Endothelial cell of umbilical vein (primary cell): ENCODE measurements around the gene SULF2. TPM values are rescaled to one million over a fixed set of nuclear protein-coding genes. Genes with fewer than 3 reads are reported as not detected.

Experiments used
- BruUV-seq: library from RNA; stranded (reverse); fragments of 400-500 nt; replicated peaks from 2 replicates; lab custom pipeline; 2021; lab: Mats Ljungman, UMichigan
- CTCF ChIA-PET: fragments of 300-600, 350-600 bp; sonication (Branson Sonifier 250); formaldehyde crosslinking; loops from one replicate; lab custom pipeline; 2021; ENCODE audit warnings: antibody characterized with exemption, inconsistent platforms; lab: Charles Lee
- POLR2A ChIA-PET: fragments of 300-600, 350-600 bp; sonication (Branson Sonifier 250); formaldehyde crosslinking; loops from one replicate; lab custom pipeline; 2021; ENCODE audit warnings: antibody characterized with exemption, inconsistent platforms; lab: Charles Lee
- DNase-seq: peaks from one replicate; pipeline ENCODE4 v3.0.0-alpha.2; 2011; ENCODE audit warnings: low read depth, low spot score
- FAIRE-seq: peaks from 2 replicates; lab custom pipeline; 2011; peaks lifted over from hg19 to GRCh38; lab: Jason Lieb, UNC
- H2AFZ ChIP-seq: 2 replicates; pipeline ENCODE4 v1.6.0; 2012; ENCODE audit warnings: low read depth, low read length, control low read depth, inconsistent platforms
- H3K27ac ChIP-seq: 2 replicates; pipeline ENCODE4 v1.5.1; 2011; ENCODE audit warnings: low read depth, mild to moderate bottlenecking, control low read depth, low read length, moderate library complexity; ENCODE audit not compliant: insufficient read depth
- H3K27me3 ChIP-seq, 2 experiments: 2 replicates each; pipeline versions ENCODE4 v1.6.0 to v1.6.1; 2011; ENCODE audit warnings: low read length in 2 of 2, mixed read lengths in 1 of 2; ENCODE audit not compliant: control insufficient read depth in 2 of 2, insufficient read depth in 2 of 2
- H3K36me3 ChIP-seq, 2 experiments: 2 replicates in 1 of 2; 3 replicates in 1 of 2; pipeline ENCODE4 v1.5.1; 2011; ENCODE audit warnings: low read length in 2 of 2, mild to moderate bottlenecking in 1 of 2, moderate library complexity in 1 of 2; ENCODE audit not compliant: control insufficient read depth in 2 of 2, insufficient read depth in 2 of 2; ENCODE audit errors: extremely low read depth in 1 of 2
- H3K4me1 ChIP-seq: 3 replicates; pipeline ENCODE4 v1.5.1; 2011; ENCODE audit warnings: mild to moderate bottlenecking, low read length; ENCODE audit not compliant: control insufficient read depth, insufficient read depth; ENCODE audit errors: extremely low read depth
- H3K4me2 ChIP-seq: 2 replicates; pipeline ENCODE4 v1.6.1; 2011; ENCODE audit warnings: low read length, control low read depth, mixed read lengths; ENCODE audit not compliant: insufficient read depth
- H3K4me3 ChIP-seq, 3 experiments: fragments of 200-600 bp in 1 of 3; sonication (generic), shearing (Covaris generic) in 1 of 3; replicated peaks in 1 of 3; 2 replicates each; pipeline ENCODE4 v1.5.1; 2011 to 2016; ENCODE audit warnings: control low read depth in 3 of 3, low read length in 3 of 3, mild to moderate bottlenecking in 2 of 3, inconsistent platforms in 1 of 3, low read depth in 1 of 3, moderate library complexity in 1 of 3; ENCODE audit not compliant: insufficient read depth in 1 of 3
- H3K79me2 ChIP-seq: 2 replicates; pipeline ENCODE4 v1.6.0; 2012; ENCODE audit warnings: low read length, inconsistent platforms; ENCODE audit not compliant: control insufficient read depth, insufficient read depth
- H3K9ac ChIP-seq: replicated peaks from 2 replicates; pipeline ENCODE3; 2011; ENCODE audit warnings: low read length, control low read depth; ENCODE audit not compliant: insufficient read depth; ENCODE audit errors: extremely low read depth
- H3K9me1 ChIP-seq: replicated peaks from 3 replicates; pipeline ENCODE4 v1.6.0; 2011; ENCODE audit warnings: mild to moderate bottlenecking, low read length; ENCODE audit not compliant: control insufficient read depth, insufficient read depth; ENCODE audit errors: extremely low read depth
- H3K9me3 ChIP-seq: replicated peaks from 2 replicates; pipeline ENCODE4 v1.5.1; 2012; ENCODE audit warnings: low read length, inconsistent platforms; ENCODE audit not compliant: control insufficient read depth, insufficient read depth
- H4K20me1 ChIP-seq: replicated peaks from 2 replicates; pipeline ENCODE3; 2011; ENCODE audit warnings: mild to moderate bottlenecking, low read length; ENCODE audit not compliant: control insufficient read depth, insufficient read depth; ENCODE audit errors: extremely low read depth
- CTCF ChIP-seq, 2 donors: IDR thresholded peaks; 1 replicate in 1 of 2; 2 replicates in 1 of 2; pipeline ENCODE4 v1.5.1; 2011; ENCODE audit warnings: low read length in 2 of 2, mild to moderate bottlenecking in 2 of 2, moderate library complexity in 2 of 2, control low read depth in 1 of 2, inconsistent platforms in 1 of 2, low read depth in 1 of 2; ENCODE audit not compliant: insufficient read depth in 1 of 2; ENCODE audit errors: extremely low read depth in 1 of 2
- EZH2 ChIP-seq: IDR thresholded peaks from 2 replicates; pipeline ENCODE4 v1.6.1; 2012; ENCODE audit warnings: borderline replicate concordance, low read depth, mild to moderate bottlenecking, moderate library complexity, low read length, inconsistent platforms; ENCODE audit not compliant: severe bottlenecking
- FOS ChIP-seq: IDR thresholded peaks from 2 replicates; pipeline ENCODE4 v1.6.1; 2011; ENCODE audit warnings: mild to moderate bottlenecking, low read length, moderate library complexity, borderline replicate concordance; ENCODE audit not compliant: insufficient read depth
- GATA2 ChIP-seq: IDR thresholded peaks from 2 replicates; pipeline ENCODE4 v1.7.0; 2011; ENCODE audit warnings: low read depth, mild to moderate bottlenecking, moderate library complexity, mixed read lengths, low read length; ENCODE audit not compliant: insufficient read length, insufficient read depth
- JUN ChIP-seq: IDR thresholded peaks from 2 replicates; pipeline ENCODE4 v1.6.1; 2011; ENCODE audit warnings: borderline replicate concordance, low read depth; ENCODE audit not compliant: insufficient read length, insufficient read depth
- MAX ChIP-seq: IDR thresholded peaks from 2 replicates; pipeline ENCODE4 v1.6.1; 2011; ENCODE audit not compliant: insufficient read depth, insufficient read length
- MYC ChIP-seq: IDR thresholded peaks from one replicate; pipeline ENCODE4 v1.6.1; 2011; ENCODE audit warnings: mild to moderate bottlenecking, low read depth, low read length
- POLR2A ChIP-seq: IDR thresholded peaks from 2 replicates; pipeline ENCODE4 v1.6.1; 2012; ENCODE audit warnings: low read depth, mild to moderate bottlenecking, control low read depth, low read length
- POLR2AphosphoS5 ChIP-seq: IDR thresholded peaks from 2 replicates; pipeline ENCODE4 v1.6.1; 2012; ENCODE audit warnings: low read depth, mild to moderate bottlenecking, control low read depth, low read length, moderate library complexity; ENCODE audit not compliant: insufficient read depth
- dilution Hi-C: fragments of 300-500 bp; cut with MboI; formaldehyde crosslinking; loops from one replicate; pipeline ENCODE4 v1.15.0; 2019; ENCODE audit warnings: low sequenced_read_pairs; ENCODE audit not compliant: extremely low pct_ligation_motif_present
- intact Hi-C: fragments of 100-400 bp; cut with micrococcal nuclease; formaldehyde crosslinking; loops from one replicate; pipeline ENCODE4 v1.10.0; 2022
- polyA plus RNA-seq, 4 experiments: library from polyadenylated mRNA; depleted of rRNA in 3 of 4; stranded (reverse) in 3 of 4; unstranded in 1 of 4; fragments of >200 nt; gene quantifications; 2 replicates each; pipeline versions ENCODE4 v1.2.1 to v1.2.3, GENCODE V29; 2011 to 2012; ENCODE audit warnings: missing spikeins in 1 of 4
- total RNA-seq: library from RNA; stranded (reverse); gene quantifications from 2 replicates; pipeline ENCODE4 v1.2.3, GENCODE V29; 2021

SULF2 gene
- total and polyA plus RNA-seq, 2 donors (not counting 3 experiments of a cell fraction or from before 2014, with no cell fraction given): 58.5 to 160 TPM

GRCh38 chr20:47655635-47656034 lies 129.6 kb downstream of the SULF2 start:
- H3K9me1 ChIP-seq: no peaks in the 10 kb centered on the region
- CTCF ChIA-PET: no interaction called here
- no TSS peak for BruUV-seq
- POLR2A ChIA-PET: no interaction called here
- H3K4me2 ChIP-seq: no peak overlapping the region
- no peaks in the 10 kb centered on the region for H3K79me2 ChIP-seq
- no peak overlapping the region for H3K4me3 ChIP-seq
- H3K27ac ChIP-seq: no peak overlapping the region
- H2AFZ ChIP-seq: no peak overlapping the region
- no peak for DNase-seq
- no peak overlapping the region for H3K9ac ChIP-seq
- no peaks in the 10 kb centered on the region for H4K20me1 ChIP-seq
- H3K4me1 ChIP-seq: peaks cover 1% of the 10 kb centered on the region
- no peaks in the 10 kb centered on the region for H3K27me3 ChIP-seq
- FAIRE-seq: no peak
- intact Hi-C loops: no loop called here
- TF ChIP-seq GATA2: no peak
- TF ChIP-seq POLR2A: no peak
- no peak for TF ChIP-seq EZH2
- no peak for TF ChIP-seq JUN
- no peak for TF ChIP-seq CTCF (IDR thresholded peaks at IDR 0.05; ENCODE audit: extremely low read depth in 1 of 2, insufficient read depth in 1 of 2, low read depth in 1 of 2, low read length in 2 of 2)
- TF ChIP-seq MYC: no peak
- TF ChIP-seq MAX: no peak
- no peak for TF ChIP-seq FOS
- no peak for TF ChIP-seq POLR2AphosphoS5
- dilution Hi-C loops: no loop called here
- H3K36me3 ChIP-seq: peaks cover 10 to 19% of the 10 kb centered on the region in 2 experiments
- H3K9me3 ChIP-seq: no peaks in the 10 kb centered on the region
